RKO (cell line): ENCODE data around the gene SPART.

ENCODE experiments used
- DNase-seq: peaks from one replicate; pipeline ENCODE4 v3.0.0-alpha.2; 2016; ENCODE audit warnings: low spot score

Gene SPART

GRCh38 chr13:36346222-36347083 is at the start of gene SPART:
SPART (minus strand) TSS chr13:36346394; CDS start chr13:36335830, 10,564 bp downstream.
- DNase-seq: peak; percentile 14

GRCh38 chr13:36395280-36395679 is 49.1 kb upstream of the SPART start:
- DNase-seq: peak; percentile 58

GRCh38 chr13:36385489-36385888 is 39.3 kb upstream of the SPART start:
- peak; percentile 30 for DNase-seq

- DNase-seq: peak; percentile 11
Observed at GRCh38 chr13:36382030-36382429, 35.8 kb upstream of the SPART start.

GRCh38 chr13:36377826-36378468 is 31.8 kb upstream of the SPART start:
- DNase-seq: no peak

- DNase-seq: no peak
Observed at GRCh38 chr13:36374063-36374462, 27.9 kb upstream of the SPART start.

GRCh38 chr13:36371185-36371584 is 25.0 kb upstream of the SPART start:
- no peak for DNase-seq

- no peak for DNase-seq
Observed at GRCh38 chr13:36370108-36370429, 23.9 kb upstream of the SPART start.

GRCh38 chr13:36369268-36370107 is 23.3 kb upstream of the SPART start:
- DNase-seq: no peak

GRCh38 chr13:36366031-36366430 is 19.8 kb upstream of the SPART start:
- no peak for DNase-seq

GRCh38 chr13:36363366-36363863 is 17.2 kb upstream of the SPART start:
- DNase-seq: no peak

GRCh38 chr13:36362914-36363313 is 16.7 kb upstream of the SPART start:
- no peak for DNase-seq

GRCh38 chr13:36362251-36362650 is 16.1 kb upstream of the SPART start:
- DNase-seq: peak; percentile 87

- no peak for DNase-seq
Observed at GRCh38 chr13:36360903-36361302, 14.7 kb upstream of the SPART start.

GRCh38 chr13:36359301-36359950 is 13.2 kb upstream of the SPART start:
- DNase-seq: no peak

GRCh38 chr13:36358175-36358718 is 12.1 kb upstream of the SPART start:
- no peak for DNase-seq

GRCh38 chr13:36357692-36358091 is 11.5 kb upstream of the SPART start:
- no peak for DNase-seq

- DNase-seq: no peak
Observed at GRCh38 chr13:36357231-36357630, 11.0 kb upstream of the SPART start.

GRCh38 chr13:36356058-36356457 is 9.9 kb upstream of the SPART start:
- DNase-seq: no peak

- DNase-seq: no peak
Observed at GRCh38 chr13:36355632-36356031, 9.4 kb upstream of the SPART start.

- no peak for DNase-seq
Observed at GRCh38 chr13:36354842-36355623, 8.8 kb upstream of the SPART start.
